Activated T-cell treated with anti-CD3 and anti-CD28 coated beads, Interleukin-2, amount 50 U/mL, for 4 hours (primary cell): Measurements from ENCODE around the gene MED20. TPM values are rescaled to one million over a fixed set of nuclear protein-coding genes. Genes with fewer than 3 reads are reported as not detected.

ENCODE experiments used
- ATAC-seq, 2 donors: fragments of 200-7000 bp; cut with Tn5 transposase; one replicate each; pipeline ENCODE4 v1.10.0; 2021
- DNase-seq: peaks from one replicate; pipeline ENCODE4 v3.0.0-alpha.2; 2020
- H3K27me3 Mint-ChIP-seq: one replicate; pipeline ENCODE4 v1.8.0; 2021; ENCODE audit warnings: low read depth, mixed read lengths
- H3K36me3 Mint-ChIP-seq: one replicate; pipeline ENCODE4 v1.8.0; 2022; ENCODE audit warnings: mixed read lengths; ENCODE audit not compliant: insufficient read depth
- H3K4me1 Mint-ChIP-seq: one replicate; pipeline ENCODE4 v1.8.0; 2021; ENCODE audit warnings: low read depth, mixed read lengths
- H3K4me3 Mint-ChIP-seq: one replicate; pipeline ENCODE4 v1.8.0; 2021; ENCODE audit warnings: mild to moderate bottlenecking, moderate library complexity, mixed read lengths
- H3K9me3 Mint-ChIP-seq: one replicate; pipeline ENCODE4 v1.8.0; 2021; ENCODE audit warnings: mixed read lengths
- total RNA-seq, 3 donors: library from RNA; stranded (reverse); gene quantifications; one replicate each; pipeline ENCODE4 v1.2.1, GENCODE V29; 2021

The MED20 gene, protein sequence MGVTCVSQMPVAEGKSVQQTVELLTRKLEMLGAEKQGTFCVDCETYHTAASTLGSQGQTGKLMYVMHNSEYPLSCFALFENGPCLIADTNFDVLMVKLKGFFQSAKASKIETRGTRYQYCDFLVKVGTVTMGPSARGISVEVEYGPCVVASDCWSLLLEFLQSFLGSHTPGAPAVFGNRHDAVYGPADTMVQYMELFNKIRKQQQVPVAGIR
- total RNA-seq = 10 to 100 TPM; 13.1 to 16.6 (median 16.3) TPM

DNA sequence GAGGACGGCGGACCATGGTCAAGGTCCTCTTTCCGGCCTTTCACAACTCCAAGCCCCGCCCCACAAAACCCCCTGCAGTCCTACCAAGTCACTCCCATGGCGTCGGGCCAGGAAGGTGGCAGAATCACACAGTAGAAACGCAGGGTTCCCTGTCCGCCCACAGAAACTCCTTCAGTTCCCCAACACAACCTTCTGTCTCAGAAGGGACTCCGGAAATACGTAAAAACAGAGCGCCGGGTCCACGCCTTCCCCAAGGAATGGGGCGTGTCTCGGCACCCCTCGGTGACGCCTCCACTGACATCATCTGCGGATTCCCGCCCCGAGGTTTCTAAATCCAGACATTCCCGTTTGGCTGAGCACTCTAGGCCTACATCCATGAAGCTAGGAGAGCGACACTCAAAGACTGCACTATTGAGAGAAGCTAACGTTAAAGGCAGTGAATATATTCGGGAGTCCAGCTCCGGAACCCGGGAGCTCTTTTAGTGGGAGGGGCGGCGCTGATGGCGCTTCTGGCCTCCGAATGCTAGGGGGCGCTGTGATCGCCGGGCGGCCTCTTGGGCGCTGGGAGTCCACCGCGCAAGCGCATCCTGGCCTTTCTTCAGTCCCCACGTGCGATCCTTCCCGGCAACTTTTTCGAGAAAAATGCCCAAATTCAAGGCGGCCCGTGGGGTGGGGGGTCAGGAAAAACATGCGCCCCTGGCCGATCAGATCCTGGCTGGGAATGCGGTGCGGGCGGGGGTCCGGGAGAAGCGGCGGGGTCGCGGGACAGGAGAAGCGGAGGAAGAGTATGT lies at the start of gene MED20, which contains the start of gene BYSL:
Gene MED20, minus strand, starts transcription at position 219 of the 791 bp plus-strand sequence. Its CDS starts 121 bp downstream, at position 98.
Gene BYSL, plus strand, starts transcription at position 579 of the 791 bp plus-strand sequence. Its CDS starts 64 bp downstream, at position 643.
- Mint-ChIP-seq H3K27me3 (no peaks in the 10 kb centered on the region), H3K36me3 (peaks cover 28% of the 10 kb centered on the region), H3K9me3 (no peaks in the 10 kb centered on the region), H3K4me3 (peak within 1 kb of the TSS; percentile 95), H3K4me1 (peaks cover 44% of the 10 kb centered on the region)
- peak; percentile 94 for DNase-seq
- ATAC-seq = peak; percentile 84 to 85

- no peaks in the 10 kb centered on the region for H3K27me3 Mint-ChIP-seq
Measured at GRCh38 chr6:41970436-41970846, 49.5 kb upstream of the MED20 start.

DNA sequence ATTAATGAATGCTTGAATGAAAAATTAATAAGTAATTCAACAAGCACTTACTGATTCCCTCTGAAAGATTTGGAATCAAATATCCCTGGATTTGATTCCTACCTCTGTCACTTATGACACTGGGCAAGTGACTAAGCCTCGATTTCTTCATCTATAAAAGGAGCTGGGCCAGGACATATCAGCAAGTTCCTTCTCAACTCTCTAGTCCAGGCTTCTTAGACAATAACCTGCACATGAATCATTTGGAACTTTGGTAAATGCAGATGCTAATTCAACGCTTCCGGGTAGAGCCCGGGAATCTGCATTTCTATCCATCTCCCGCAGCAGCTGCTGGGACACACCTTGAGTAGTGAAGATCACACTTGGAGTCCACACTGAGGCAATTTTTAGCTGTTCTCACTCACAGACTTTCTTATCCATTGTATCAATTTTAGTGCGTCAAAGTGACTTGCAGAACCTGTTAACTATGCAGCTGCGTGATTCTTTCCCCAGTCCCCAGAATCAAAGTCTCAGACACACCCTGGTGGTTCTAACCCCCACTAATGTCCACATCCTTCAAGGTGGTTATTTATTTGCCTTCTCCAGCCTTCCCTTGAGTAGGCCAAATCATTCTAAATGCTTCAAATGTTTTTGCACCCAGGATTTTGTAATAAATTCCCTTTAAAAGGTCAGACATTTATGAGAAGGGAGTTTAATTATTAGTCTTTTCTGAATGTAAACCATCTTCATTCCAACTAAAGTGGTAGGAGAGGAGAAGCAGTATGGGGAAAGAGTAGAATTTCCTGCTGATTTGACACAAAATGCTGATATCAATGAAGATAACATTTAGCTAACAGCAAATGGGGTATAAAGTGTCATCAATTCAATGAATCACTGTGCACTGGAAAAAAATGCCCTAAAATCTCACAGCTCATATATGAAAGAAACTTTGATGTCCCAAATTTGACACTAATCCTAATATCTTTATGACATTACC lies 46.7 kb upstream of the MED20 start:
- H3K4me3 Mint-ChIP-seq = no peak overlapping the region
- no peak for DNase-seq
- H3K27me3 Mint-ChIP-seq = no peaks in the 10 kb centered on the region
- peaks cover 19% of the 10 kb centered on the region for H3K36me3 Mint-ChIP-seq
- no peak for ATAC-seq
- no peaks in the 10 kb centered on the region for H3K9me3 Mint-ChIP-seq
- peaks cover 77% of the 10 kb centered on the region for H3K4me1 Mint-ChIP-seq

More at GRCh38 chr6:41970436-41970846, 49.5 kb upstream of the MED20 start:
- peak; percentile 94 to 95 for ATAC-seq
- peak overlapping the region; percentile 14 for H3K4me3 Mint-ChIP-seq
- H3K4me1 Mint-ChIP-seq = peaks cover 77% of the 10 kb centered on the region
- peak; percentile 50 for DNase-seq
- peaks cover 2% of the 10 kb centered on the region for H3K36me3 Mint-ChIP-seq
- no peaks in the 10 kb centered on the region for H3K9me3 Mint-ChIP-seq

DNA sequence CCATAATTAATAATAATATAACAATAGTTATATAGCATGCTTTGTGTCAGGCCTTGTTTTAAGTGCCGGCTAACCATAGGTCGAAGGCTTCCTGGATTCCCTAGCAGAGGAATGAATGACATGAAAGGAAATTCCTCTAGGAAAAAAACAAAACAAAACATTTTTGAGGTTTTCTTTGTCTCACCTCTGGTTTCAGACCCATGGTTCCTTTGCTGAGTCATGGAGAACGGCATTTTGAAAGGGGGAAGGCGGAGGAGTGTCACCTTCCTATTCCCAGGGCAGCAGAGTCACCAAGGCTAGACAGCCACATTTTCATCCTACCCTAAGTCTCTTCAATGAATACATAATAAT lies 46.0 kb upstream of the MED20 start:
- H3K4me1 Mint-ChIP-seq = peaks cover 75% of the 10 kb centered on the region
- no peak overlapping the region for H3K4me3 Mint-ChIP-seq
- no peaks in the 10 kb centered on the region for H3K9me3 Mint-ChIP-seq
- DNase-seq = no peak
- peaks cover 19% of the 10 kb centered on the region for H3K36me3 Mint-ChIP-seq
- H3K27me3 Mint-ChIP-seq = no peaks in the 10 kb centered on the region
- ATAC-seq = no peak

DNA sequence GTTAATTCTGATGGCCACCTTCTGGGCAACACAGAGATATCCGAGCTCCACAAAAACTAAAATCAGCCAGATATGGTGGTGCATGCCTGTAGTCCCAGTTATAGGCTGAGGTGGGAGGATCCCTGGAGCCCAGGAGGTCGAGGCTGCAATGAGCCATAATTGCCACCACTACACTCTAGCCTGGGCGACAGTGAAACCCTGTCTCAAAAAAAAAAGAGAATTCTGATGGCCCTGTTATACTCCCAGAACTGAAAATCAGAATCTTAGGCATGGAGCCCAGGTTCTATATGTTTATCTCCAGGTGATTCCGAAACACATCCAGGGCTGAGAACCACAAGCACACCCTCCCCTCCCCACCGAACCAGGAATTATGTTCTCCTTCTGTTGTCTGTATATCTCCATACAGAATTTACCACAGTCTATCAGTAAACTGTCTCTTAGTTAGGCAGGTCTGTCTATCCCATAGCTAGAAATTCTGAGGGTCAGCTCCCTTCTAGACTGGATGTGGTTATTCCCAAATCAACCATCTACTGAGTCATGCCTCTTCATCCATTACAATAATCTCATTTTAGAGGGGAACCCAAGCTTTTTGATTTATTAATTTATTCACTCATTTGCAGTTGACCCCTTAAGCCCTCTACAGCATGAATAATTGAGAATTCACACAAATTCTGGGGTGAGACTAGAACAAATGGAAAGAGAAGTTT lies 45.4 kb upstream of the MED20 start:
- Mint-ChIP-seq H3K4me1 (peaks cover 81% of the 10 kb centered on the region), H3K9me3 (no peaks in the 10 kb centered on the region), H3K36me3 (peaks cover 24% of the 10 kb centered on the region), H3K4me3 (no peak overlapping the region), H3K27me3 (no peaks in the 10 kb centered on the region)
- ATAC-seq (no peak), DNase-seq (no peak)

DNA sequence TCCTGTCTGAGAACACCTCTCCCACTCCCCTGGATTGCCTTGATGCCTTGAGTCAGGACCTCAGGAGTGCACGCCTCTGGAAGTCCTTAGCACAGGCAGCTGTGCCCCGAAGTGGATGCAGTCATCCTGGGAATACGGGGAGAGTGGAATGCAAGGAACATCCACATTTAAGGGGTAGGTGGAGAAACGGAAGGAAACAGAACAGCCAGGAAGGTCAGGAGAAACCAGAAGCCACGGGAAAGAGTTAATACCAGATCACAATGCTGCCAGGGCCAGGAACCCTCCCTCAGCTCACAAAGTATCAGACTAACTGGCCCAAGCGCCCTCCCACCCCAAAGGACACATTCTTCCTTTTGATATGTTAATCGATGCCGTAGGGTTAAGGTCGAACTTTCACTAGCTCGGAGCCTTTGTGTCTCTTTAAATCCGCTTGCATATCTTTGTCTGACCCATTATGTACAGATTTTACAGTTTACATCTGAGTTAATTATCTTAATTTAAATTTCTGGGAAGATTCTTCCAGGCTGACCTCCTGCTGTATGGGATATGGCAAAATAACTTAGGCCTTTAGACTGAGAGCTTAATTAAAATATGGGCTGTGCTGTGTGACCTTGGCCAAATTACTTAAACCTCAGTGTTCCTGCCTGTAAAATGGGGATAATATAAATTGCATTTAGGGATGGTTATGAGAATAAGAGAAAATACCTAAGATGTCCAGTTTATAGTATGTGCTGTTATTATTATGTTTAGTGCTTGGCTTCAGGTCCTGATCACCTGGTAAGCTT lies 44.7 kb upstream of the MED20 start:
- Mint-ChIP-seq H3K27me3 (no peaks in the 10 kb centered on the region), H3K9me3 (no peaks in the 10 kb centered on the region), H3K36me3 (peaks cover 24% of the 10 kb centered on the region), H3K4me1 (peaks cover 82% of the 10 kb centered on the region), H3K4me3 (no peak overlapping the region)
- DNase-seq (no peak), ATAC-seq (no peak)

GRCh38 chr6:41964201-41964887 lies 43.4 kb upstream of the MED20 start:
- Mint-ChIP-seq H3K36me3 (peaks cover 24% of the 10 kb centered on the region), H3K27me3 (no peaks in the 10 kb centered on the region), H3K9me3 (no peaks in the 10 kb centered on the region), H3K4me3 (no peak overlapping the region), H3K4me1 (peaks cover 84% of the 10 kb centered on the region)
- DNase-seq (no peak), ATAC-seq (no peak)

GRCh38 chr6:41963371-41963770 lies 42.4 kb upstream of the MED20 start:
- ATAC-seq = no peak
- H3K4me3 Mint-ChIP-seq = no peak overlapping the region
- H3K27me3 Mint-ChIP-seq = no peaks in the 10 kb centered on the region

GRCh38 chr6:41960028-41960427 lies 39.1 kb upstream of the MED20 start:
- ATAC-seq = no peak
- no peak for DNase-seq
- H3K9me3 Mint-ChIP-seq = peaks cover 4% of the 10 kb centered on the region
- no peak overlapping the region for H3K4me3 Mint-ChIP-seq
- peaks cover 21% of the 10 kb centered on the region for H3K36me3 Mint-ChIP-seq
- H3K27me3 Mint-ChIP-seq = no peaks in the 10 kb centered on the region
- peaks cover 78% of the 10 kb centered on the region for H3K4me1 Mint-ChIP-seq

More at GRCh38 chr6:41963371-41963770, 42.4 kb upstream of the MED20 start:
- H3K36me3 Mint-ChIP-seq = peaks cover 26% of the 10 kb centered on the region
- no peak for DNase-seq
- peaks cover 4% of the 10 kb centered on the region for H3K9me3 Mint-ChIP-seq
- peaks cover 88% of the 10 kb centered on the region for H3K4me1 Mint-ChIP-seq

DNA sequence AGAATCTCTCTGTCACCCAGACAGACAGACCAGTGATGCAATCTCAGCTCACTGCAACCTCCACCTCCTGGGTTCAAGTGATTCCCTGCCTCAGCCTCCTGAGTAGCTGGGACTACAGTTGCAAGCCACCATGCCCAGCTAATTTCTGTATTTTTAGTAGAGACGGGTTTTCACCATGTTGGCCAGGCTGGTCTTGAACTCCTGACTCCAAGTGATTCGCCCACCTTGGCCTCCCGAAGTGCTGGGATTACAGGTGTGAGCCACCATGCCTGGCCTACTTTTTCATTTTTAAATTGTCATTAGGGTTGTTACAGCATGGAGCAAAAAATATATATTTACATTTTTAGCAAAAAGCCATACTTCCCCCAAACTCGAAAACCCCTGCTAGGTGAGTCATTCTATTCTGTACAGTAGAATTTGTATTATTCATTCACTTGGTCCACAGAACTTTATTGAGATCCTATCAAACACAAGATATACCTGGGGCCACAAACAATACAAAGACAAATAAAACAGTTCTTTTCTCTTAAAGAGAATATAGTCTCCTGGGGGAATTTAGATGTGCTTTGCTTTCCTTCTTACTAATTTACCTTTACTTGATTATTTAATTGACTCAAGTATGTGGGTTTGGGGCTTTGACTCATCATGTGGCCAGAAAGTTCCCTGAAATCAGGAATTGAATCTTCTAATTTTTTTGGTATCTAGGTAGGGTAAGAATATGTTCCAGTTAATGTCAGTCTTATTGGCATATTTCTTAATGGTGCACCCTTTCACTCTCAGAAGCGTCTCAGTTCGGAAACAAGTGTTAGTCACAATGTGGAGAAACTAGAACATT lies 37.3 kb upstream of the MED20 start:
- ATAC-seq = peak; percentile 88
- DNase-seq = no peak
- Mint-ChIP-seq H3K4me3 (peak overlapping the region; percentile 55), H3K4me1 (peaks cover 73% of the 10 kb centered on the region), H3K36me3 (peaks cover 13% of the 10 kb centered on the region), H3K9me3 (peaks cover 4% of the 10 kb centered on the region), H3K27me3 (no peaks in the 10 kb centered on the region)

GRCh38 chr6:41957117-41957516 lies 36.2 kb upstream of the MED20 start:
- ATAC-seq (no peak), DNase-seq (no peak)
- peaks cover 75% of the 10 kb centered on the region for H3K4me1 Mint-ChIP-seq
- H3K36me3 Mint-ChIP-seq = peaks cover 10% of the 10 kb centered on the region
- no peaks in the 10 kb centered on the region for H3K27me3 Mint-ChIP-seq
- peaks cover 4% of the 10 kb centered on the region for H3K9me3 Mint-ChIP-seq
- H3K4me3 Mint-ChIP-seq = no peak overlapping the region

GRCh38 chr6:41955412-41955811 lies 34.5 kb upstream of the MED20 start:
- no peak for ATAC-seq
- Mint-ChIP-seq H3K4me1 (peaks cover 63% of the 10 kb centered on the region), H3K27me3 (no peaks in the 10 kb centered on the region), H3K36me3 (peaks cover 10% of the 10 kb centered on the region), H3K4me3 (no peak overlapping the region), H3K9me3 (peaks cover 4% of the 10 kb centered on the region)
- DNase-seq = no peak
